ENCODE results near the gene IDNK. TPM values are rescaled to one million over a fixed set of nuclear protein-coding genes. Genes with fewer than 3 reads are reported as not detected.

The IDNK gene
- total and polyA plus RNA-seq, 2 of the 8 experiments (the other 6 are each of a cell fraction or from before 2014, with no cell fraction given): 0.29 to 0.48 TPM

GRCh38 chr9:83655433-83655832 is 32.5 kb downstream of the IDNK start:
- FAIRE-seq: no peak
- no peak overlapping the region for H3K18ac ChIP-seq (ENCODE audit: extremely low read depth, low read length)
- 95% methylated on average over 1 of the region's 1 CpG; no CpG with 5 or more reads in 1 of the 2 experiments for WGBS, 2 experiments (ENCODE audit: extremely low coverage in 1 of 2, insufficient coverage in 1 of 2, insufficient read length in 1 of 2, insufficient replicate concordance in 2 of 2, low coverage in 1 of 2, low lambda C conversion rate in 2 of 2, missing lambda C conversion rate in 1 of 2)

More at GRCh38 chr9:83655433-83655832, 32.5 kb downstream of the IDNK start:
- ChIA-PET CTCF (ENCODE audit: partially characterized antibody) (no interaction called here), POLR2A (ENCODE audit: partially characterized antibody) (no interaction called here)
- Histone ChIP-seq H4K5ac (ENCODE audit: insufficient read length, low read depth, low read length) (no peak overlapping the region), H2BK5ac (ENCODE audit: low read depth, low read length) (no peak overlapping the region), H4K20me1 (replicated peaks in 1 of 2; ENCODE audit: control insufficient read depth in 1 of 2, insufficient read depth in 2 of 2, low read length in 2 of 2) (peaks cover 0 to 2% of the 10 kb centered on the region in 2 experiments), H4K91ac (replicated peaks; ENCODE audit: insufficient read length, low read length) (no peak overlapping the region), H3K4me3 (ENCODE audit: extremely low read depth in 1 of 4, insufficient read depth in 2 of 4, low read depth in 3 of 4, low read length in 4 of 4) (no peak overlapping the region), H2AFZ (ENCODE audit: low read length) (no peak overlapping the region), H3K79me2 (ENCODE audit: control insufficient read depth in 1 of 2, insufficient read depth in 2 of 2, low read length in 2 of 2) (no peaks in the 10 kb centered on the region), H3K79me1 (ENCODE audit: low read depth, low read length) (no peaks in the 10 kb centered on the region; the same call in 1 of the 2 replicates), H3K9me3 (ENCODE audit: insufficient read depth in 2 of 2, low read depth in 1 of 2, low read length in 1 of 2) (no peaks in the 10 kb centered on the region), H3K9ac (replicated peaks in 1 of 4; ENCODE audit: extremely low read depth in 1 of 4, low read depth in 3 of 4, low read length in 3 of 4) (no peak overlapping the region), H3K4me1 (replicated peaks in 1 of 4; ENCODE audit: control insufficient read depth in 3 of 4, insufficient read depth in 4 of 4, low read length in 3 of 4) (no peaks in the 10 kb centered on the region), H2BK120ac (replicated peaks; ENCODE audit: low read depth, low read length) (no peak overlapping the region), H3K36me3 (ENCODE audit: control insufficient read depth in 2 of 4, insufficient read depth in 4 of 4, low read length in 3 of 4) (peaks cover 3 to 50% (median 36%) of the 10 kb centered on the region in 4 experiments; a peak in 7 of 8 replicates), H2BK12ac (ENCODE audit: low read depth, low read length) (no peak overlapping the region), H4K8ac (ENCODE audit: extremely low read depth, insufficient read depth, low read length) (no peak overlapping the region), H3K27ac (ENCODE audit: low read depth, low read length) (no peak overlapping the region), H2AK5ac (ENCODE audit: low read depth, low read length) (no peak overlapping the region), H3K23ac (ENCODE audit: insufficient read length) (no peak overlapping the region), H3K56ac (replicated peaks; ENCODE audit: insufficient read length, low read depth, low read length) (no peak overlapping the region), H3K14ac (ENCODE audit: insufficient read length) (no peak overlapping the region), H2BK20ac (ENCODE audit: low read length) (no peak overlapping the region), H3K4ac (replicated peaks; ENCODE audit: insufficient read length, low read depth, low read length) (no peak overlapping the region), H3K23me2 (ENCODE audit: low read depth, low read length) (no peaks in the 10 kb centered on the region), H3K27me3 (replicated peaks in 1 of 4; ENCODE audit: control insufficient read depth in 3 of 4, extremely low read depth in 1 of 4, insufficient read depth in 3 of 4, low read length in 3 of 4) (no peaks in the 10 kb centered on the region), H3K4me2 (ENCODE audit: insufficient read depth in 1 of 2, low read depth in 2 of 2, low read length in 2 of 2) (no peak overlapping the region), H2BK15ac (ENCODE audit: low read length) (no peak overlapping the region)
- no peak for DNase-seq (ENCODE audit: low read depth in 1 of 2, low spot score in 2 of 2)
- TF ChIP-seq SP2 (IDR thresholded peaks at IDR 0.05; ENCODE audit: low read length): no peak
- no peak for TF ChIP-seq E2F6 (IDR thresholded peaks at IDR 0.05)
- no peak for TF ChIP-seq ATF2 (IDR thresholded peaks at IDR 0.05; ENCODE audit: low read length)
- no peak for TF ChIP-seq CTBP2 (IDR thresholded peaks at IDR 0.05; ENCODE audit: borderline replicate concordance, insufficient read depth, insufficient read length, low read length)
- no peak for TF ChIP-seq YY1 (IDR thresholded peaks at IDR 0.05; ENCODE audit: low read depth, low read length)
- TF ChIP-seq NANOG (IDR thresholded peaks at IDR 0.05; ENCODE audit: insufficient read depth, low read depth, low read length, poor library complexity, severe bottlenecking): no peak
- TF ChIP-seq BRCA1 (IDR thresholded peaks at IDR 0.05; ENCODE audit: low read depth, low read length): no peak

Measured in H1 (cell line).